CD8-positive, alpha-beta memory T cell (primary cell): ENCODE results near the gene SLC38A11. TPM values are rescaled to one million over a fixed set of nuclear protein-coding genes. Genes with fewer than 3 reads are reported as not detected.
"Not testable (repeated sequence)": the region's sequence is repeated elsewhere in the genome, so short reads cannot be mapped to it uniquely, and the experiment has no call there.

Source experiments
- CTCF ChIA-PET: fragments of 350-600 bp; sonication (Branson Sonifier 250); formaldehyde crosslinking; loops from one replicate; lab custom pipeline; 2021; ENCODE audit warnings: antibody characterized with exemption; lab: Charles Lee
- POLR2A ChIA-PET: fragments of 350-600 bp; sonication (Branson Sonifier 250); formaldehyde crosslinking; loops from one replicate; lab custom pipeline; 2021; ENCODE audit warnings: antibody characterized with exemption; lab: Charles Lee
- DNase-seq, 5 donors: peaks; one replicate each; pipeline versions ENCODE4 v3.0.0 to v3.0.0-alpha.2; 2020 to 2022; ENCODE audit warnings: mixed read lengths in 1 of 5
- H3K27ac ChIP-seq: one replicate; pipeline ENCODE4 v1.7.0; 2013; ENCODE audit warnings: low read depth, mild to moderate bottlenecking, low read length, moderate library complexity
- H3K27me3 ChIP-seq: 2 replicates; pipeline ENCODE4 v1.7.0; 2013; ENCODE audit warnings: low read length, mild to moderate bottlenecking; ENCODE audit not compliant: insufficient read depth, poor library complexity, severe bottlenecking
- H3K36me3 ChIP-seq: 2 replicates; pipeline ENCODE4 v1.7.0; 2013; ENCODE audit warnings: mild to moderate bottlenecking, low read length, moderate library complexity; ENCODE audit not compliant: insufficient read depth
- H3K4me1 ChIP-seq: 2 replicates; pipeline ENCODE4 v1.7.0; 2013; ENCODE audit warnings: mild to moderate bottlenecking, low read length, moderate library complexity; ENCODE audit not compliant: insufficient read depth
- H3K4me3 ChIP-seq: 2 replicates; pipeline ENCODE4 v1.7.0; 2013; ENCODE audit warnings: mild to moderate bottlenecking, low read length
- H3K9me3 ChIP-seq: 2 replicates; pipeline ENCODE4 v1.7.0; 2013; ENCODE audit warnings: mild to moderate bottlenecking, low read length
- H3K27ac Mint-ChIP-seq, 8 donors: one replicate each; pipeline ENCODE4 v1.8.0; 2020 to 2021; ENCODE audit warnings: mixed read lengths in 8 of 8, mild to moderate bottlenecking in 6 of 8, inconsistent platforms in 3 of 8, moderate library complexity in 3 of 8
- H3K27me3 Mint-ChIP-seq, 2 donors: one replicate each; pipeline ENCODE4 v1.8.0; 2020 to 2021; ENCODE audit warnings: mixed read lengths in 2 of 2, mild to moderate bottlenecking in 1 of 2, moderate library complexity in 1 of 2
- H3K36me3 Mint-ChIP-seq, 3 donors: one replicate each; pipeline ENCODE4 v1.8.0; 2020 to 2021; ENCODE audit warnings: mixed read lengths in 3 of 3, inconsistent platforms in 1 of 3, mild to moderate bottlenecking in 1 of 3
- H3K4me1 Mint-ChIP-seq, 3 donors: one replicate each; pipeline ENCODE4 v1.8.0; 2020 to 2021; ENCODE audit warnings: mixed read lengths in 3 of 3, inconsistent platforms in 1 of 3, mild to moderate bottlenecking in 1 of 3
- H3K4me3 Mint-ChIP-seq, 7 donors: one replicate each; pipeline ENCODE4 v1.8.0; 2020 to 2021; ENCODE audit warnings: mixed read lengths in 7 of 7, mild to moderate bottlenecking in 6 of 7, moderate library complexity in 4 of 7, inconsistent platforms in 2 of 7
- H3K9me3 Mint-ChIP-seq, 5 donors: one replicate each; pipeline ENCODE4 v1.8.0; 2020 to 2022; ENCODE audit warnings: mixed read lengths in 5 of 5, mild to moderate bottlenecking in 3 of 5, moderate library complexity in 2 of 5, inconsistent platforms in 1 of 5
- polyA plus RNA-seq: library from polyadenylated mRNA; unstranded; fragments of 300-500 nt; fragmentation: Illumina TruSeq; gene quantifications from one replicate; pipeline ENCODE4 v1.2.3, GENCODE V29; 2021
- total RNA-seq, 2 experiments: library from RNA; stranded (reverse); gene quantifications; one replicate each; pipeline ENCODE4 v1.2.3, GENCODE V29; 2021

The SLC38A11 gene
- total and polyA plus RNA-seq, 3 experiments from 2014 or later = not detected

DNA sequence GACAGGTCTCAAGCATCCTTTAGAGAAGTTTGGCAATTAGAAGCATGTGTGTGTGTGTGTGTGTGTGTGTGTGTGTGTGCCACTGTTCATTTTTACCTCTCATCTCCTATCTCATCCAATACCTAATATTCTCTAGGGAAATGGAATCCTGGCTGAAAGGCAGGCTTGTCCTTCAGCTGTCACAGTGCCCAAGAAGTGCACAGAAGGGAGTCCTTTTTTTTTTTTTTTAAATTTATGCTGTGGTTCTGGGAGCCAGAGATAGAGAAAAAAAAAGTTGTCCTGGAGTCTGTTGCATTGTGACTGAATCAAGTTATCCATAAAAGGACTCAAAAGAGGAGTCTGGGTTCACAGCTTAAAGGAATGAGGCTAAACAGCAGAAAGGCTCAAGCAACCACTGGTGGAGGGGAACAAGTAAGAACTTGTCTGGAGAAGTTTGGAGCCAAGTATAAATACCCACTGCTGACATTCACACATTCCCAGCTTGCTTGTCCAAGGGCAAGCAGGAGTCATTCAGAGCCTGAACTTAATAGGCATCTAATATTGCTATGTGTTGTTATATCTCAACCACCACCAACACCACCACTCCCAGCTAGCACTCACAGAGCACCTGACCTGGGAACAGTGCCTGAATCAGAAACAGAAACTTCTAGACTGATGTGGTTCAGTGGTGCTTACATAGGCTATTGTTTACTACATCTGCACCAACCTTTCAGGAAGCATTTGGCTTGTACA is 36.2 kb upstream of the SLC38A11 start:
- H3K36me3 Mint-ChIP-seq, H3K4me3 Mint-ChIP-seq, POLR2A ChIA-PET, H3K4me1 ChIP-seq, H3K27me3 Mint-ChIP-seq, H3K27me3 ChIP-seq, DNase-seq, H3K4me3 ChIP-seq, H3K27ac ChIP-seq, H3K9me3 Mint-ChIP-seq, H3K9me3 ChIP-seq, H3K36me3 ChIP-seq: not testable (repeated sequence)
- Mint-ChIP-seq H3K4me1 (peaks cover 8 to 16% (median 10%) of the 10 kb centered on the region in 3 donors), H3K27ac (peak overlapping the region in 1 of 8 donors; percentile 47)
- CTCF ChIA-PET = interaction anchor here (1.0 kb wide), 1 partner anchor 27 kb away, joined by 3 read pairs; no protein-coding TSS in a partner anchor

DNA sequence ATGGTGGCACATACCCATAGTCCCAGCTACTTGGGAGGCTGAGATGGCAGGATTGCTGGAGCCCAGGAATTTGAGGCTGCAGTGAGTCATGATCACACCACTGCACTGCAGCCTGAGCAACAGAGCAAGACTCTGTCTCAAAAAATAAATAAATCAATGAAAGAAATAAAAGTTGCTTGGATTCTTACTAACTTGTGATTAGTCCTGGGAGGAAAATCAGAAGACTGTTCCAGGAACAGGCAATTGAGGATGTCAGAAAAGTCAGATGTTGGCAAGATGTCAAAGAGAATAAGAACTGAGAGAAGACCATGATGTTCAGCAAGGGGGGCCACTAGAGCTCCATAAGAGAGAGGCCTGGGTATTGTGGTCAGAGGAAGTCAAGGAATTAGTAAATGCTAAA is 35.6 kb upstream of the SLC38A11 start:
- H3K27me3 ChIP-seq, H3K9me3 ChIP-seq, H3K9me3 Mint-ChIP-seq, DNase-seq, H3K4me1 ChIP-seq, H3K36me3 Mint-ChIP-seq, H3K27ac ChIP-seq, POLR2A ChIA-PET, H3K4me3 Mint-ChIP-seq, H3K4me3 ChIP-seq, H3K36me3 ChIP-seq: not testable (repeated sequence)
- CTCF ChIA-PET = interaction anchor here (1.0 kb wide), 1 partner anchor 27 kb away, joined by 3 read pairs; no protein-coding TSS in a partner anchor
- Mint-ChIP-seq H3K27ac (peak overlapping the region in 1 of 8 donors; percentile 3), H3K4me1 (peaks cover 8 to 16% (median 10%) of the 10 kb centered on the region in 3 donors), H3K27me3 (peaks cover 0 to 11% of the 10 kb centered on the region in 2 donors)

DNA sequence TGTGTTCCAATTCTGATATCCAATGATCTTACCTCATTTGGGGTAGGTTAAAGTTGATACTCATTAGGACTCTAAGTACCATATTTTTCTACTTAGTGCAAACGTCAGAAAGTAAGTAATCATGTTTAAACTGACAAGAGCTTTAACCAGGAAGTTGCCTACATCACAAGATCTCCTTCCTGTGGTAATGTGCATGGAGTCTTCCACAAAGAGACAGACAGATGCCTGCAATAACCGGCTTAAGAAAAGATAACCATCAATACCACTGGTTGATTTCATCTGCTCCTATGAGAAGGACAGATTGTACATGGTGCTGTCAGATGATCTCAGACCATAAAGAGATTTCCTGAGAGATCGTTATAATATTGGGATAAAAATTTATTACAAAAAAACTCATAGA is 33.5 kb upstream of the SLC38A11 start:
- H3K27ac Mint-ChIP-seq, CTCF ChIA-PET, POLR2A ChIA-PET, H3K9me3 Mint-ChIP-seq, H3K4me3 Mint-ChIP-seq, H3K36me3 Mint-ChIP-seq, H3K27me3 ChIP-seq, H3K9me3 ChIP-seq, H3K36me3 ChIP-seq, H3K4me3 ChIP-seq, H3K4me1 ChIP-seq, H3K27ac ChIP-seq, DNase-seq: not testable (repeated sequence)
- Mint-ChIP-seq H3K4me1 (peaks cover 8 to 16% (median 10%) of the 10 kb centered on the region in 3 donors), H3K27me3 (peaks cover 0 to 15% of the 10 kb centered on the region in 2 donors)

GRCh38 chr2:164986027-164986426 is 30.7 kb upstream of the SLC38A11 start:
- CTCF ChIA-PET, H3K9me3 Mint-ChIP-seq, POLR2A ChIA-PET, H3K9me3 ChIP-seq, H3K27ac Mint-ChIP-seq, H3K4me1 ChIP-seq, H3K4me3 Mint-ChIP-seq, H3K27me3 ChIP-seq, H3K27ac ChIP-seq, H3K4me1 Mint-ChIP-seq, H3K4me3 ChIP-seq, H3K36me3 ChIP-seq, DNase-seq, H3K36me3 Mint-ChIP-seq: not testable (repeated sequence)
- peaks cover 2 to 15% of the 10 kb centered on the region in 2 donors for H3K27me3 Mint-ChIP-seq

- no peak overlapping the region for H3K4me3 Mint-ChIP-seq
- DNase-seq = no peak
- Histone ChIP-seq H3K27ac (no peak overlapping the region), H3K9me3 (no peaks in the 10 kb centered on the region), H3K4me3 (no peak overlapping the region), H3K4me1 (no peaks in the 10 kb centered on the region), H3K27me3 (no peaks in the 10 kb centered on the region), H3K36me3 (no peaks in the 10 kb centered on the region)
- H3K4me1 Mint-ChIP-seq = peaks cover 0 to 8% (median 0%) of the 10 kb centered on the region in 3 donors
- ChIA-PET POLR2A (no interaction called here), CTCF (no interaction called here)
- peaks cover 3 to 15% of the 10 kb centered on the region in 2 donors for H3K27me3 Mint-ChIP-seq
- no peaks in the 10 kb centered on the region for H3K36me3 Mint-ChIP-seq
- H3K9me3 Mint-ChIP-seq = no peaks in the 10 kb centered on the region
- no peak overlapping the region for H3K27ac Mint-ChIP-seq
Observed at GRCh38 chr2:164984428-164984827, 29.1 kb upstream of the SLC38A11 start.

GRCh38 chr2:164981217-164981990 is 26.1 kb upstream of the SLC38A11 start:
- H3K4me1 Mint-ChIP-seq = no peaks in the 10 kb centered on the region

DNA sequence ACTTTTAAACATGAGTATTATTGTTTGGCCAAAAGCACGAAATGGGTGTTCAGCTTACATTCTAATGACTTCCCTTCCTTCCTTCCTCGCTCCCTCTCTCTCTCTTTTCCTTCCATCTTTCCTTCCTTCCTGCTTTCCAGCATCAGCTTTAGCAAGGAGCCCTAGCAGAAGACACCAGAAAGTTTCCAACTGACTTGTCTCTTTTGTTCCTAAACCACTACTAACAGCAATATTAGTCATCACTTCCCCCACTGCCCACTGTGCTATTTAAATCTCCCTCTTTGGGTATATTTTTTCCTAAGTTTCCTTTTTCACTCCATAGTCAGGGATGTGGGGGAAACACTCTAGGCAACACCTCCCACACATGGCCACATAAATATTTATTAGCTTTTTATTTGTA is 25.4 kb upstream of the SLC38A11 start:
- H3K27ac Mint-ChIP-seq, H3K27me3 ChIP-seq, H3K36me3 ChIP-seq, H3K9me3 Mint-ChIP-seq, CTCF ChIA-PET, H3K36me3 Mint-ChIP-seq, H3K4me1 ChIP-seq, DNase-seq, H3K4me3 ChIP-seq, H3K27ac ChIP-seq, POLR2A ChIA-PET, H3K4me3 Mint-ChIP-seq, H3K9me3 ChIP-seq, H3K27me3 Mint-ChIP-seq, H3K4me1 Mint-ChIP-seq: not testable (repeated sequence)

More at GRCh38 chr2:164981217-164981990, 26.1 kb upstream of the SLC38A11 start:
- Histone ChIP-seq H3K27ac (no peak overlapping the region), H3K36me3 (no peaks in the 10 kb centered on the region), H3K27me3 (no peaks in the 10 kb centered on the region), H3K9me3 (no peaks in the 10 kb centered on the region), H3K4me1 (no peaks in the 10 kb centered on the region), H3K4me3 (no peak overlapping the region)
- ChIA-PET CTCF (no interaction called here), POLR2A (no interaction called here)
- peaks cover 3 to 9% of the 10 kb centered on the region in 2 donors for H3K27me3 Mint-ChIP-seq
- no peak overlapping the region for H3K27ac Mint-ChIP-seq
- no peaks in the 10 kb centered on the region for H3K36me3 Mint-ChIP-seq
- DNase-seq = no peak
- no peak overlapping the region for H3K4me3 Mint-ChIP-seq
- no peaks in the 10 kb centered on the region for H3K9me3 Mint-ChIP-seq

- Histone ChIP-seq H3K27me3 (no peaks in the 10 kb centered on the region), H3K4me1 (no peaks in the 10 kb centered on the region), H3K36me3 (no peaks in the 10 kb centered on the region), H3K4me3 (no peak overlapping the region), H3K9me3 (no peaks in the 10 kb centered on the region), H3K27ac (no peak overlapping the region)
- Mint-ChIP-seq H3K27me3 (peaks cover 3% of the 10 kb centered on the region in 2 donors), H3K36me3 (no peaks in the 10 kb centered on the region), H3K4me1 (no peaks in the 10 kb centered on the region), H3K27ac (no peak overlapping the region), H3K4me3 (no peak overlapping the region), H3K9me3 (no peaks in the 10 kb centered on the region)
- POLR2A ChIA-PET = no interaction called here
- CTCF ChIA-PET = no interaction called here
- DNase-seq = no peak
Observed at GRCh38 chr2:164979113-164979512, 23.8 kb upstream of the SLC38A11 start.
